ENCODE results near the gene NRG4.
"Not testable (repeated sequence)": the region's sequence is repeated elsewhere in the genome, so short reads cannot be mapped to it uniquely, and the experiment has no call there.

Gene NRG4

DNA sequence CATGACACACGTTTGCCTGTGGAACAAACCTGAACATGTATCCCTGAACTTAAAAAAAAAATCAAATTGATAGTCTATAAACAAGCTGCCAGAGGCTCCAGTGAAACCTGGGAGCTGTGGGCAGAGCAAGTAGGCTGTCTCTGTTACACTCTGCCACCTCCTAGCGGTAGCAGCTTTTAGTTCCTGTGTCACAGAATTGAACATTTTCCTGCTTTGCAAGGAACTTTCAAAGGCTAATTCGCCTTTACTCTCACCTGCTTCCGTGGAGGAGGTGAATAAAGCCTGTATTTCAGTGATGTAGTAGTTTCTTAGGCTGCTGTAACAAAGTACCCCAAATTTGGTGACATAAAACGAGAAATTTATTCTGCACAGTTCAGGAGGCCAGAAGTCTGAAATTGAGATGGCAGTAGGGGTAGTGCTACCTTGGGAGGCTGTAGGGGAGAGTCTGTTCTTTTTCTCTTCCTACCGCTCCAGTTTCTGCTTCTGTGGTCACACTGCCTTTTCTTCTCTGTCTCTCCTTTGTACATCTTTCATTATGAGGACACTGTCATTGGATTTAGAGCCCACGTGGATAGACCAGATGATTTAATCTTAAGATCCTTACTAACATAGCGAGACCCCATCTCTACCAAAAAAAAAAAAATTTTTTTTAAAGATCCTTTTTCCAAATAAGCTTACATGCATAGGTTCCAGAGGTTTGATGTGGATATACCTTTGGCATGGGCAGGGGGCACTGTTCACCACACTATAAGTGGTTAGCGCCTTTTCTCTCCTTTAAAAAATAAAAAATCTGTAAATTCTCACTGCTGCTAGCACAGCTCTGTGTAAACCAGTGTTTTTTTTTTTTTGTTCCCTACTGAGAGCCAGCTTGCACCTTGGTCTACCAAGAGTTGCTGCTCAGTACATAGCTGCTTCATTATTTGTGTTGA, 83.3 kb downstream of the NRG4 start:
- DNase-seq (ENCODE audit: low read depth in 1 of 2, low spot score in 1 of 2), result no peak

- DNase-seq (ENCODE audit: low read depth in 1 of 2, low spot score in 1 of 2), result no peak
Observed at GRCh38 chr15:75927601-75928000, 84.6 kb downstream of the NRG4 start.

DNA sequence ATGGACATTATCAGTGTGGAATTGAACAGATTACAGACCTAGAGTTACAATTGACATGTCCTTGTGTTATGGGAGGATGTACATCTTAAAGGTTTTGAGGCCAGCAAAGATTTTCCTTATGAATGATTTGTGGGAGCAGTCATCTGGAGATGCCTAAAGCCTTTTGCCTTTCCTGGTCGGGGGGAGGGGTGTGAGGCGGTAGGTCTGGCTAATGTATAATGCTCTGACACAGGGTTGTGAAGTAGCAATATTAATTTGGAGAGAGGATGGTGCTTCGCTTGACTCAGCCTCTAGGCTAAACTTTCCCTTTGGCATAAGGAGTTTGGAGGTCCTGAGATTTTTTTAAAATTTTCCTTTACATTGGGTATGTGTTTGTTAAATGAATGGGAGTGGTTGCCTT, 85.3 kb downstream of the NRG4 start:
- DNase-seq (ENCODE audit: low read depth in 1 of 2, low spot score in 1 of 2), result no peak

GRCh38 chr15:75925440-75925839, 86.8 kb downstream of the NRG4 start:
- DNase-seq (ENCODE audit: low read depth in 1 of 2, low spot score in 1 of 2), result no peak

DNA sequence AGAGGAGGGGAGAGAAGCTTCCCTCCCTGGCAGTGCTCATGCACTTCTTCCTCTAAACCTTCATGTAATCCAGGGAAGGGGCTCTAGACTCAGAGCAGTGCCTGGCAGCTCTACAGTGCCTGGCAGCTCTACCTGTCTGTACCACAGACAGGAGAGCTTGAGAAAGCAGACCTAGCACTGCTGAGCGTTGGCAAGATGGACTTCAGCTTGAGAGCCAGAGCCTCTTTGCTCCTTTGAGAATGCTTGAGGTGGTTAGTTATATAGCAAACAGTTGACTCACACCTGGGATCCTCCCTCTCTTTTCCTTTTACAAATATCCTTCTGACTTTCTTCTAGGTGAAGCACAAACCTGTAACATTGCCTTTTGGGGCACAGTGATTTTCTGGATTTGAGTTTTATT, 87.6 kb downstream of the NRG4 start:
- no peak for DNase-seq (ENCODE audit: low read depth in 1 of 2, low spot score in 1 of 2)

DNA sequence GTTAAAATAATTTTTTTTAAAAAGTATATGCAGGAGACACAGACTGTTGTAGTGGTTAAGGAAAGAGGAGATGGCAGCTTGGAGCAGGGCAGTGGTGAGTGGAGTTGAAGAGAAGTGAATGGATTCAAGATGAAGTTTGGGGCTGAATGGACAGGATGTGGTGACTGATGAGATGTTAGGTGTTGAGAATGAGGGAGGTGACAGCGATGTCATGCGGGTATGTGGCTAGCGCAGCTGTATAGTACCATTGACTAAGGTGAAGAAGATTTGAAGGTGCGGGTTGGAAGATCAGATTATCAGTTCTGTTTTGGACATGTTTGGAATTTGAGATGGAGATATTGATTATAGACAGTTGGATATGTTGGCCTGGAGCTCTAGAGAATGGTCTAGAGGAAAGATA, 88.5 kb downstream of the NRG4 start:
- no peak for DNase-seq (ENCODE audit: low read depth in 1 of 2, low spot score in 1 of 2)

GRCh38 chr15:75921732-75922703, 90.2 kb downstream of the NRG4 start:
- DNase-seq (ENCODE audit: low read depth in 1 of 2, low spot score in 1 of 2), result no peak

- no peak for DNase-seq (ENCODE audit: low read depth in 1 of 2, low spot score in 1 of 2)
Observed at GRCh38 chr15:75920079-75920478, 92.1 kb downstream of the NRG4 start.

DNA sequence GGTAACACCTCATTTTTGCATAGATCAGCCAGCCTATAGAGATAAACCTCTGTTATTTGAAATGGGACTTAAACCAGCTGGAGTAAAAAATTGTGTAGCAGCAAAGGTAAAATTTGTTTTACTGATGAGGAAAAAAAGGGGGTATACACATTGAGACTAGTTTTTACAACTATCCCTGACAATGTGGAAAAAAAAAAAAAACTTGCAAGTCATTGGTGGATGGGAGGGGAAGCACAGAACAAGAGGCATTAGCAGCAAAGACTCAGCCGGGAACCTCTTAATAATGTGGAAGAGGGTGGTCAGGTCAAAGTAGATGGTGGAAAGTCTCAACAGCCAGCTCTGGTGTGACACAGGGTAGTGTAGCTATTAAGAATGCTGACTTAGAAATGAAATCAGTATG, 94.1 kb downstream of the NRG4 start:
- DNase-seq (ENCODE audit: low read depth in 1 of 2, low spot score in 1 of 2), result no peak

GRCh38 chr15:75916978-75917377, 95.2 kb downstream of the NRG4 start:
- no peak for DNase-seq (ENCODE audit: low read depth in 1 of 2, low spot score in 1 of 2)

- DNase-seq (ENCODE audit: low read depth in 1 of 2, low spot score in 1 of 2), result not testable (repeated sequence)
Observed at GRCh38 chr15:75910355-75910754, 101.9 kb downstream of the NRG4 start.

GRCh38 chr15:75905231-75905630, 107.0 kb downstream of the NRG4 start:
- DNase-seq (ENCODE audit: low read depth in 1 of 2, low spot score in 1 of 2), result no peak

- DNase-seq (ENCODE audit: low read depth in 1 of 2, low spot score in 1 of 2), result peak; percentile 83 to 89
Observed at GRCh38 chr15:75903331-75904239, 108.6 kb downstream of the NRG4 start, which contains the start of gene FBXO22. FBXO22 (plus strand) TSS chr15:75903878; CDS start chr15:75903964, 86 bp downstream.

DNA sequence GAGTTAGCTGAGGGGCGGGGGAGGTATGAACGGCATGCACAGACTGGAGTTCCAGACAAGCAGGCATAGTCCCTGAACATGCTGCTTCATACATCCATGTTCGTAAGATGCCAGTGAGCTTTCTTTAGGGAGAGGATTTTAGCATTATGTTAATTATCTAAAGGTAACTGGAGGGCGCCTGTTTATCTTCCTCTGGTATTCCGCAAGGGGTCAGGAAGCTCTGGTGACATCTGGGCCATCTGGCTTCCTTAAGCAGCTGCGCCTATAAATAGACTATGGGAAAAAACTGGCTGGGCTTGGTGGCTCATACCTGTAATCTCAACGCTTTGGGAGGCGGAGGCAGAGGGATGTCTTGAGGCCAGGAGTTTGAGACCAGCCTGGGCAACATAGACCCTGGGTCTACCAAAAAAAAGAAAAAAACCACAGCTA, 110.1 kb downstream of the NRG4 start:
- DNase-seq (ENCODE audit: low read depth in 1 of 2, low spot score in 1 of 2), result no peak

GRCh38 chr15:75900577-75900976, 111.6 kb downstream of the NRG4 start:
- DNase-seq (ENCODE audit: low read depth in 1 of 2, low spot score in 1 of 2), result no peak

GRCh38 chr15:75895731-75896130, 116.5 kb downstream of the NRG4 start:
- DNase-seq (ENCODE audit: low read depth in 1 of 2, low spot score in 1 of 2), result no peak

DNA sequence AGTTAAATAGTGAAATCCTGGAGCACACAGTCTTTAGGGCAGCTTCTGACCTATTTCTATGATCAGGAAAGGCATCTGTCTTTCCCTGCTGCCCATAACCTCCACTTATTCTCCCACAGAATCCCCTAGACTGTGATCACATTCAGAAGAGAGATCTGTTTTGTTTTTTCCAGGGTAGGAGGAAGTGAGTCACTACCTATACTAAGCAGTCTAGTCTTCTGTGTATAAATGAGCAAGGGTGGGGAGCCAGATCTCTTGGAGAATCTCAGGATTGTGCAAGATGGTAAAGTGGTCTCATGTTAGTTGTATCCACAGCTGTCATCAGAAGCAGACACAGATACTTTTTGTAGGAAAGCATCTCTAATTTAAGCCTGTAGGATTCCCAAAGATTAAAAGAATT, 120.3 kb downstream of the NRG4 start:
- DNase-seq (ENCODE audit: low read depth in 1 of 2, low spot score in 1 of 2), result no peak

All from activated CD4-positive, alpha-beta T cell treated with anti-CD3 and anti-CD28 coated beads, Interleukin-2, amount 50 U/mL, for 24 hours (primary cell).